H9 (cell line): Measurements from ENCODE around the gene MNAT1. TPM values are rescaled to one million over a fixed set of nuclear protein-coding genes. Genes with fewer than 3 reads are reported as not detected.

Experiments
- DNase-seq: peaks from one replicate; pipeline ENCODE4 v3.0.0-alpha.2; 2017
- H2AFZ ChIP-seq: one replicate; pipeline ENCODE4 v1.6.1; 2013; ENCODE audit warnings: mild to moderate bottlenecking, low read length, control low read depth, moderate library complexity
- H2AK5ac ChIP-seq: 2 replicates; pipeline ENCODE4 v1.6.1; 2013; ENCODE audit warnings: low read length, control low read depth, mixed read lengths; ENCODE audit not compliant: insufficient read length
- H2BK120ac ChIP-seq: one replicate; pipeline ENCODE4 v1.6.1; 2013; ENCODE audit warnings: low read depth, mild to moderate bottlenecking, low read length, control low read depth, inconsistent platforms; ENCODE audit not compliant: poor library complexity, severe bottlenecking
- H2BK12ac ChIP-seq: 2 replicates; pipeline ENCODE4 v1.6.1; 2013; ENCODE audit warnings: low read length, control low read depth, mixed read lengths, low read depth; ENCODE audit not compliant: insufficient read length
- H2BK15ac ChIP-seq: 2 replicates; pipeline ENCODE4 v1.6.1; 2013; ENCODE audit warnings: low read depth, low read length, control low read depth
- H2BK20ac ChIP-seq: one replicate; pipeline ENCODE4 v1.6.1; 2013; ENCODE audit warnings: low read depth, mild to moderate bottlenecking, low read length, control low read depth, inconsistent platforms; ENCODE audit not compliant: poor library complexity, severe bottlenecking
- H2BK5ac ChIP-seq: 2 replicates; pipeline ENCODE4 v1.6.1; 2013; ENCODE audit warnings: low read length, control low read depth, mixed read lengths; ENCODE audit not compliant: insufficient read length
- H3K14ac ChIP-seq: 2 replicates; pipeline ENCODE4 v1.6.1; 2013; ENCODE audit warnings: low read length, control low read depth; ENCODE audit not compliant: insufficient read depth
- H3K18ac ChIP-seq: 2 replicates; pipeline ENCODE4 v1.6.1; 2013; ENCODE audit warnings: low read depth, mild to moderate bottlenecking, mixed read lengths, low read length, control low read depth; ENCODE audit not compliant: insufficient read length
- H3K23ac ChIP-seq: 2 replicates; pipeline ENCODE4 v1.6.1; 2013; ENCODE audit warnings: low read length, control low read depth, mixed read lengths, low read depth; ENCODE audit not compliant: insufficient read length
- H3K23me2 ChIP-seq: 2 replicates; pipeline ENCODE4 v1.6.1; 2013; ENCODE audit warnings: low read depth, mild to moderate bottlenecking, mixed read lengths, low read length, control low read depth; ENCODE audit not compliant: insufficient read length, poor library complexity, severe bottlenecking
- H3K27ac ChIP-seq: 2 replicates; pipeline ENCODE4 v1.5.1; 2013; ENCODE audit warnings: low read length, control low read depth, mixed read lengths, low read depth; ENCODE audit not compliant: insufficient read length
- H3K27me3 ChIP-seq: 2 replicates; pipeline ENCODE4 v1.6.1; 2013; ENCODE audit warnings: low read length, control low read depth, inconsistent platforms; ENCODE audit not compliant: insufficient read depth
- H3K4ac ChIP-seq: 2 replicates; pipeline ENCODE4 v1.6.1; 2013; ENCODE audit warnings: low read depth, mild to moderate bottlenecking, control low read depth, inconsistent platforms, low read length, moderate library complexity
- H3K4me1 ChIP-seq: 2 replicates; pipeline ENCODE4 v1.6.1; 2013; ENCODE audit warnings: low read length, control low read depth, inconsistent platforms; ENCODE audit not compliant: insufficient read depth
- H3K4me2 ChIP-seq: 2 replicates; pipeline ENCODE4 v1.6.1; 2013; ENCODE audit warnings: low read length, control low read depth, mixed read lengths; ENCODE audit not compliant: insufficient read length, insufficient read depth
- H3K56ac ChIP-seq: 2 replicates; pipeline ENCODE4 v1.6.1; 2013; ENCODE audit warnings: low read depth, mild to moderate bottlenecking, mixed read lengths, low read length, control low read depth; ENCODE audit not compliant: insufficient read length
- H3K79me1 ChIP-seq: 2 replicates; pipeline ENCODE4 v1.6.1; 2013; ENCODE audit warnings: low read depth, mild to moderate bottlenecking, moderate library complexity, low read length, control low read depth, inconsistent platforms; ENCODE audit not compliant: insufficient read depth, poor library complexity, severe bottlenecking
- H3K79me2 ChIP-seq: 2 replicates; pipeline ENCODE4 v1.6.1; 2013; ENCODE audit warnings: low read length, control low read depth, inconsistent platforms; ENCODE audit not compliant: insufficient read depth
- H3K9ac ChIP-seq: 2 replicates; pipeline ENCODE4 v1.6.1; 2013; ENCODE audit warnings: low read length, control low read depth, mixed read lengths; ENCODE audit not compliant: insufficient read length; ENCODE audit errors: extremely low read depth
- H3K9me3 ChIP-seq: one replicate; pipeline ENCODE4 v1.6.1; 2013; ENCODE audit warnings: low read depth, low read length, inconsistent platforms; ENCODE audit not compliant: control insufficient read depth
- H3T11ph ChIP-seq: one replicate; pipeline ENCODE4 v1.6.1; 2013; ENCODE audit warnings: mild to moderate bottlenecking, low read length, control low read depth, inconsistent platforms
- H4K20me1 ChIP-seq: one replicate; pipeline ENCODE4 v1.6.1; 2013; ENCODE audit not compliant: control insufficient read depth, insufficient read length, insufficient read depth
- H4K5ac ChIP-seq: 2 replicates; pipeline ENCODE4 v1.6.1; 2013; ENCODE audit warnings: low read depth, mild to moderate bottlenecking, mixed read lengths, low read length, control low read depth; ENCODE audit not compliant: insufficient read length
- H4K8ac ChIP-seq: replicated peaks from 2 replicates; pipeline ENCODE4 v1.6.1; 2013; ENCODE audit warnings: low read length, control low read depth, mixed read lengths, low read depth; ENCODE audit not compliant: insufficient read length
- H4K91ac ChIP-seq: 2 replicates; pipeline ENCODE4 v1.6.1; 2013; ENCODE audit warnings: low read depth, mild to moderate bottlenecking, moderate library complexity, mixed read lengths, low read length, control low read depth; ENCODE audit not compliant: insufficient read length
- H3K27ac Mint-ChIP-seq, 3 experiments: 2 replicates in 2 of 3; 3 replicates in 1 of 3; pipeline ENCODE4 v1.8.0; 2020 to 2021; ENCODE audit warnings: mixed read lengths in 3 of 3, mild to moderate bottlenecking in 1 of 3, moderate library complexity in 1 of 3
- H3K27me3 Mint-ChIP-seq: 2 replicates; pipeline ENCODE4 v1.8.0; 2021; ENCODE audit warnings: low read depth, mild to moderate bottlenecking, moderate library complexity, mixed read lengths
- H3K36me3 Mint-ChIP-seq, 3 experiments: 2 replicates in 2 of 3; 3 replicates in 1 of 3; pipeline ENCODE4 v1.8.0; 2020 to 2021; ENCODE audit warnings: low read depth in 3 of 3, mixed read lengths in 3 of 3; ENCODE audit not compliant: insufficient read depth in 1 of 3
- H3K4me1 Mint-ChIP-seq, 2 experiments: 2 replicates each; pipeline ENCODE4 v1.8.0; 2020; ENCODE audit warnings: mixed read lengths in 2 of 2
- H3K4me3 Mint-ChIP-seq, 2 experiments: 2 replicates in 1 of 2; 3 replicates in 1 of 2; pipeline ENCODE4 v1.8.0; 2020 to 2021; ENCODE audit warnings: mild to moderate bottlenecking in 2 of 2, mixed read lengths in 2 of 2, moderate library complexity in 1 of 2
- H3K9me3 Mint-ChIP-seq, 2 experiments: 2 replicates in 1 of 2; 3 replicates in 1 of 2; pipeline ENCODE4 v1.8.0; 2020; ENCODE audit warnings: mild to moderate bottlenecking in 2 of 2, mixed read lengths in 2 of 2, moderate library complexity in 1 of 2
- CTCF ChIP-seq: fragments of 200-600 bp; sonication (generic); conservative IDR thresholded peaks from 3 replicates; pipeline ENCODE4 v1.8.0; 2021; ENCODE audit warnings: antibody characterized with exemption, mild to moderate bottlenecking
- total RNA-seq: library from RNA; stranded (reverse); gene quantifications from 2 replicates; pipeline ENCODE4 v1.2.1, GENCODE V29; 2021

Gene MNAT1
- total RNA-seq, 1 experiment from 2014 or later, result 43.1 TPM

- Histone ChIP-seq H4K20me1 (no peaks in the 10 kb centered on the region), H3K27me3 (no peaks in the 10 kb centered on the region), H3K23ac (no peak overlapping the region), H4K8ac (no peak overlapping the region), H2BK20ac (no peak overlapping the region), H4K91ac (no peak overlapping the region), H2AK5ac (no peak overlapping the region), H3K4ac (no peak overlapping the region), H2BK120ac (no peak overlapping the region), H2BK5ac (no peak overlapping the region), H3K56ac (no peak overlapping the region), H3K18ac (no peak overlapping the region), H2AFZ (no peak overlapping the region), H2BK12ac (no peak overlapping the region), H3K4me1 (no peaks in the 10 kb centered on the region), H3K14ac (no peak overlapping the region), H3K23me2 (no peaks in the 10 kb centered on the region), H2BK15ac (no peak overlapping the region), H3K79me2 (no peaks in the 10 kb centered on the region), H3K79me1 (no peaks in the 10 kb centered on the region), H3K9ac (no peak overlapping the region), H3K27ac (no peak overlapping the region), H3K9me3 (no peaks in the 10 kb centered on the region), H3K4me2 (no peak overlapping the region), H3T11ph (no peak overlapping the region), H4K5ac (no peak overlapping the region)
- no peak for DNase-seq
- Mint-ChIP-seq H3K4me1 (peaks cover 0 to 3% of the 10 kb centered on the region in 2 experiments; a peak in 1 of 4 replicates), H3K9me3 (no peaks in the 10 kb centered on the region), H3K27me3 (no peaks in the 10 kb centered on the region), H3K27ac (no peak overlapping the region), H3K36me3 (peaks cover 0 to 5% (median 2%) of the 10 kb centered on the region in 3 experiments; a peak in 2 of 7 replicates), H3K4me3 (no peak overlapping the region)
- TF ChIP-seq CTCF, result no peak
These were observed 61.9 kb downstream of the MNAT1 start for GRCh38 chr14:60796434-60796833.
